Chondrocyte (in vitro differentiated cells): ENCODE measurements around the gene AKAP12. TPM values are rescaled to one million over a fixed set of nuclear protein-coding genes. Genes with fewer than 3 reads are reported as not detected.

Experiments
- DNase-seq: peaks from one replicate; pipeline ENCODE4 v3.0.0; 2021; ENCODE audit warnings: mixed read lengths, low spot score
- H3K27ac Mint-ChIP-seq: one replicate; pipeline ENCODE4 v1.8.0; 2021; ENCODE audit warnings: mild to moderate bottlenecking, moderate library complexity, mixed read lengths; ENCODE audit not compliant: unreplicated experiment
- H3K27me3 Mint-ChIP-seq: 2 replicates; pipeline ENCODE4 v1.8.0; 2021; ENCODE audit warnings: low read depth, mixed read lengths
- H3K36me3 Mint-ChIP-seq: 2 replicates; pipeline ENCODE4 v1.8.0; 2021; ENCODE audit warnings: low read depth, mixed read lengths
- H3K4me1 Mint-ChIP-seq: 2 replicates; pipeline ENCODE4 v1.8.0; 2021; ENCODE audit warnings: low read depth, mild to moderate bottlenecking, mixed read lengths
- H3K4me3 Mint-ChIP-seq: one replicate; pipeline ENCODE4 v1.8.0; 2021; ENCODE audit warnings: mild to moderate bottlenecking, moderate library complexity, mixed read lengths; ENCODE audit not compliant: unreplicated experiment
- H3K9me3 Mint-ChIP-seq: 2 replicates; pipeline ENCODE4 v1.8.0; 2021; ENCODE audit warnings: low read depth, mixed read lengths
- CTCF ChIP-seq: fragments of 200-600 bp; sonication (generic); IDR thresholded peaks from 2 replicates; pipeline ENCODE4 v1.5.0; 2021; ENCODE audit warnings: antibody characterized with exemption, mild to moderate bottlenecking, moderate library complexity
- total RNA-seq: library from RNA; stranded (reverse); gene quantifications from 3 replicates; pipeline ENCODE4 v1.2.1, GENCODE V29; 2021

The AKAP12 gene
- total RNA-seq, 1 donor from 2014 or later: 176 TPM

- TF ChIP-seq CTCF: no peak
- Mint-ChIP-seq H3K36me3 (peaks cover 20% of the 10 kb centered on the region), H3K4me1 (peaks cover 61% of the 10 kb centered on the region), H3K27me3 (no peaks in the 10 kb centered on the region), H3K4me3 (no peak overlapping the region), H3K9me3 (no peaks in the 10 kb centered on the region), H3K27ac (peak overlapping the region; percentile 22)
- DNase-seq: no peak
Observed at GRCh38 chr6:151402228-151402627, 162.5 kb downstream of the AKAP12 start.

- Mint-ChIP-seq H3K4me1 (peaks cover 52% of the 10 kb centered on the region), H3K36me3 (peaks cover 23% of the 10 kb centered on the region), H3K4me3 (no peak overlapping the region), H3K27ac (peak overlapping the region; percentile 64), H3K27me3 (no peaks in the 10 kb centered on the region), H3K9me3 (no peaks in the 10 kb centered on the region)
- no peak for TF ChIP-seq CTCF
- no peak for DNase-seq
Observed at GRCh38 chr6:151403919-151404308, 164.1 kb downstream of the AKAP12 start.

Other genes starting within 250 kb of the AKAP12 start
- 9.4 to 11.8 TPM (median 10.1 TPM) in 3 replicates for gene ZBTB2, start 151.6 kb downstream of the AKAP12 start, total RNA-seq
- gene RMND1, start 212.2 kb downstream of the AKAP12 start, total RNA-seq: 19.3 to 42.8 TPM (median 42.5 TPM) in 3 replicates